GM19463 (cell line): ENCODE measurements around the gene LHCGR.
A peak's percentile ranks its signal among the peaks of the same experiment; 100 is the strongest.
"Not testable (repeated sequence)": the region's sequence is repeated elsewhere in the genome, so short reads cannot be mapped to it uniquely, and the experiment has no call there.

ENCODE experiments used
- ATAC-seq: cut with Tn5 transposase; IDR thresholded peaks from one replicate; pipeline ENCODE4 v1.9.1; 2021; ENCODE audit warnings: mild to moderate bottlenecking, moderate library complexity; ENCODE audit not compliant: unreplicated experiment

LHCGR gene

DNA sequence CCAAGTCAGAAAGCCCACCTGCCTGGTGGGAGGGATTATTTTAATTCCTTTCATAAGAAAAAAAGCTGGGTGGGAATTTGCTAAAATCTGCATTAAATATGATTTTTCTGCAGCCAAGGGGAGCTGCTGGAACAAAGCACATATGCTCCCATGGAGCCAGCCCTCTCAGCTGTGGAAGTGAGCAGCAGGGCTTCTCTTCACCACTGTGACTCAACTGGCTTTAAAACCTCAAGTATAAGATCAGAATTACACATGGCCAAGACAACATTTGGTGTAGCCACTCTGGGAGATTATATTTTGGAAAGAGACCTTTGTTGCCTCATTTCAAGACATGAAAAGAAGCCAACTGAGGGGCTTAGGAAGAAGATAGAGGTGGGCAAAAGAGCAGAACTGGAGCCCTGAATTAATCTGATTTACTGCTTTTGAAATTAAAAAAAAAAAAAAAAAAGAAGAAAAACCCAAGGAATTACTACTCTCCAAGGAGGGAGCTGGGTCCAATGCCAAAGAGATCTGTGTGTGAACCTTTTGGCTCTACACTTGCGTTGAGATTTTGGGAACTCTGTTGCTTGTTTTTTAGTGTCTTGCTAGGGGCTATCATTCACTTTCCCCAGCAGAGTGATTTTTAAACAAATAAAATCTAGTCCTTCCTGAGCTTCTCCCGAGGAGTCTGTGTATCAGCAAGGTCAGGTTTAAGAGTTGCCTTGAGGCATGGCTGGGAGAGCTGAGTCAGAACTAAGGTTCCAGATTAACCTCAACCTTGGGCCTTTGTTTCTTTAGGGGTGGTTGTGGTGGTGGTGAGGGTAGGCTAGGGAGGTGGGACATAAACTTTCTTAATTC is 6.0 kb downstream of the LHCGR start:
- peak; percentile 58 for ATAC-seq

DNA sequence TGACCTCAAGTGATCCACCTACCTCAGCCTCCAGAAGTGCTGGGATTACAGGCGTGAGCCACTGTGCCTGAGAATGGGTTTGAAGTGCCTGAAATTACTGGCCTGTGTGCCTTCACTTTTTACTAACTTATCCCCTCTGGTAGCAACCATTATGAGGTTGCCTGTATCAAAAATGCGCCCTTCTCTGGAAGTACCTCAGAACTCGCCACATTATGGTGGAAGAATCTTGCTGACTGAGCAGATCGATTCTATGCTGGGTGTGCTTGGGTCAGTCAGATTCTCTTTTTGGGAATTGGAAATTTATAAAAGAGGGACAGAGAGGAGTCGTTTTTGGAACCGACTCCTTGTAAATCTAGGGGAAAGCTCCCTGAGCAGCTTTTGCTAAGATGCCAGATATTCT is 8.2 kb downstream of the LHCGR start:
- no peak for ATAC-seq

GRCh38 chr2:48739236-48739635 is 16.3 kb downstream of the LHCGR start:
- not testable (repeated sequence) for ATAC-seq

- no peak for ATAC-seq
Observed at GRCh38 chr2:48738806-48739205, 16.7 kb downstream of the LHCGR start.

DNA sequence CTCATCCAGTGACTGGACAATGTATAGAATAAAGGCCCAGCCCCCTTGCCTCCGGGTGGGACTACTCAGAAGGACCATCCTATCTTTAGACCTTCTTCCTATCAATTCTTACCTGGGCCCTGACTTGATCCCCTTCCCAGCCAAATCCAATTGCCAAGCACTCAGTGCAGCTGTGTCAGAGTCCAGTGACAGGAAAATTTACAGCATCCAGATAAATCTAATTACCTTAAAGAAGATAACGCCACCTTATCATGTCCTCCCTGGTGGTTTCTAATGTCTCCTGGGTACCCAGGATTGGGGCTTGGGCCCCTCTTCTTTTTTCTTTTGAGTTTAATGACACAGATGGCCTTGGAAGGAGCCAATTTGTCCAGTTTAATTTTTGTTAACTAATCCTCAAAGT is 19.3 kb downstream of the LHCGR start:
- ATAC-seq, result no peak

GRCh38 chr2:48734576-48735303 is 20.8 kb downstream of the LHCGR start:
- ATAC-seq, result no peak

DNA sequence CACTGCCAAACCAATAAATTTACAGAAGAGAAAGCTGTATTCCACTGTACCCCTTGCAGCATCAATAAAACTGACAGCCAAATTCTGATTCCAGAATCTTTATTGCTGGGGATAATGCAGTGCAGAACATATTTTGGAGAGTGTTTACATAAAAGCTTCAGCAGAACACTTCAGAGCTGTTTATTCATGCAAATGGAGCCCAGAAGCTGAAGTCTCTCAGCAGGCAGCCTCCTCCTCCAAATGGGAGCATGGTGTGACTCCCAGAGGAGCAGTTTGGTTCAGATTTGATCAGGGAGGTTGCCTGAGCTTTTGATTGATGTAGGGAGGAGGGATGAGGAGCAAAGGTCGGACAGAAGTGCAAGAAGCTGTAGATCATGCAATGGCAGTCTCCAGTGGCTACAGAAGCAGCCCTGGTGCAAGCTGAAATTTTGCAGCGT is 22.4 kb downstream of the LHCGR start:
- no peak for ATAC-seq

DNA sequence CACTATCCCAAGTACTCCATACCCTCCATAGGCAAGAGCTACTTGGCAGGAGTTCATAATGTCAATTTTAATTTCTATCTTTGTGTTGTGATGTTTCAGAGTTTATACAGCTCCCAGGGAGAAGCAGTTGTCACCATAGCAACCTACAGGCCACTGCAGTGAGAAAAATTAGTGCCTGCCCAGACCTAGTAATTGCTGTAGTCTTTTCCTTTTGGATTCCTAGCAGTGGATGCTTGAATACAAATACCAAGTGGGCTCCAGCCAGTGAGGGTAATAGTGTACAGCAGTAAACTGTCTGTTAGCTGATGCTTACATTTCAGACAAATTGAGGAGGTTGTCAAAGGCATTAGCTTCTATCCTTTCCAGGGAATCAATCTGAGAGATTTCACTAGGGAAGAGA is 26.7 kb downstream of the LHCGR start:
- no peak for ATAC-seq

- ATAC-seq, result no peak
Observed at GRCh38 chr2:48728295-48728694, 27.2 kb downstream of the LHCGR start.

- ATAC-seq, result no peak
Observed at GRCh38 chr2:48727560-48727959, 28.0 kb downstream of the LHCGR start.

DNA sequence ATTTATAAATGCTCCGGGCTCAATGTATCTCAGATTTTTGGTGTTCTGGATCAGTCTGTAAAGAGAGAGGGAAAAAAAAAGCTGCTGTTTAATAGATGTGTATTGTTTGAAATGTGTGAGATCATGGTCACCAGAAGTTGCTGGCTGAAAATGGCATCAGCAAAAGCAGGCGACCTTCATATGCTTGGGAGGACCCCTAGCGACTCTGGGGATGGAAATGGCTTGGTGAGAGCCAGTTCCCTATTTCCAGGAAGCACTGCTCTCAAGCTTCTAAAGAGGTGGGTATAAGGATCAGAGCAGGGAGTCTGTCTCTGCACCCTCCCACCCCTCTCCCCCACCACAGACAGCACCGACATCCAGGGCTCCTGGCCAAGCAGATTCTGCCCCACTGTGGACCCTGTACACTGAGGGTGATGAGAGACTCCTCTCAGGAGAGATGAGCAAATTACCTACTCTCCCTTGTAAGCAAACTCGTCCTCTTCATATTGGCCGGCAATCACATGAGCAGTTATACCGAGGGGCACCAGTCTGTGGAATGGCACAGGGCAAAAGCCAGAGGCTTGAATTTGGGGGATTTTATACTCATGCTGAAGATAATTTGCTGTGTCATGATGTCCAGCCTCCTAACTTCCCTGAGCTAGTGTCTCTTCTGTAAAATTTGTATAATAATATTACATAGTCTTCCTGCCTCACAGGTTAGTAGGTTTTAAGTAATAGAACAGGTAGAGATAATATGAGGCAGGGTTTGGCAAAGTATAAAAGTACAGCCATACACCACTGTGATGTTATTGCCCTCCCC is 29.6 kb downstream of the LHCGR start:
- no peak for ATAC-seq

- no peak for ATAC-seq
Observed at GRCh38 chr2:48724278-48724677, 31.2 kb downstream of the LHCGR start.

DNA sequence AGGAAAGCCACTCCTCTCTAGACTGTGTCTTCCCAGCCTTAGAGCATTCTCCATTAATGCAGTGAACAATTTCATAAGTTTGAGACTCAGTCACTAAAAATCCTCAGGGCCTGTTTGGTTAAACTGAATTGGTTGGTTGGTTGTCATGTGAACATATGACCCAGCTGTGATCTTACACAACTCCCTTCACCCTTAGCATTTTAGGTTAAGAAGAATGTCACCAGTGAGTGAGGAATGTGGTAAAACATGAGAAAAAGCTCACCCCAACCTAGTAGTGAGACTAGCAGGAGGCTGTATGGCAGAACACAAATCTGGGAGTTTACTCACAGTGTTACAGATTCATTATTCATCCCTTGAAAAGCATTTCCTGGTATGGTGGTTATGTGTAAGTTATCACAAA is 32.4 kb downstream of the LHCGR start:
- no peak for ATAC-seq

GRCh38 chr2:48722391-48722790 is 33.1 kb downstream of the LHCGR start:
- no peak for ATAC-seq

DNA sequence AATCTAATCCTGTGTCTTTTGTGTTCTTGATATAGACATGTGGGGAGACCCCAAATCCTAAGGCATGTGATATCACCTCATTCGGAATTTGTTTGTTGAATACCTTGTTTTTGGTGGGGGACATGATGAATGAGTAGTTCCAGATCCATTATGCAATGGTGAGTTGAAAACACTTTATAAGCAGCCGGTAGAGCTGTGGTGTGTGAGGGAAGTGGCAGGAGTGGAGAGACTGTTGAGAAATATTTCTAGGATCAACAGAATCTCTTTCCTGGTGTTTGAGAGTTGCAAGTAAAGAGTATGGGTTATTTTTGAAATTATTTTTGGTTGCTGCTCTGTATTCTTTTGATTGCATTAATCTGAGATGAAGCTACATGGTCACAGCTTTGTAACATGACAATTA is 34.4 kb downstream of the LHCGR start:
- no peak for ATAC-seq

GRCh38 chr2:48719480-48720177 is 35.9 kb downstream of the LHCGR start:
- no peak for ATAC-seq

DNA sequence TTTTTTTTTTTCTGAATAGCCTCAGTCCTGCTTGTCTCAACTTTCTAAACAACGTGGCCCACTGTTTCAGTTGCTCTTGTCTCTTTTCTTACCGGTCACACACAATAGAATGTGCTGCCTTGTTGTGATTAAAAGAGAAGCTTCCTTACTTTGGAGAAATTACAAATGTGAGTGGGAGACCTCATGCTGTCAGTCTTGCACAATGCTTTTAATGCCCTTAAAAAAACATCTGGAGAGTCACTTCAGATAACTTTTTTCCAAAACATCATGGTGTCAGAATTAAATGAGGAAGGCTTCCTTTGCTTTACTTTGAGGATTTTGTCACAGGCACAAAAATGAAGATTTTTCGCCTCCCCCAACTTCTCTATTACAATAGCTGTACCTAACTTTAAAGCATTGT is 37.7 kb downstream of the LHCGR start:
- no peak for ATAC-seq

GRCh38 chr2:48715956-48716355 is 39.6 kb downstream of the LHCGR start:
- ATAC-seq, result no peak

- no peak for ATAC-seq
Observed at GRCh38 chr2:48715042-48715899, 40.3 kb downstream of the LHCGR start.

- ATAC-seq, result no peak
Observed at GRCh38 chr2:48714245-48714644, 41.3 kb downstream of the LHCGR start.
